Colonic mucosa (tissue), 4 donors: ENCODE data around the gene FMN2. TPM values are rescaled to one million over a fixed set of nuclear protein-coding genes. Genes with fewer than 3 reads are reported as not detected.

Experiments
- DNase-seq: peaks from one replicate; pipeline ENCODE4 v3.0.0-alpha.2; 2020
- H3K27ac ChIP-seq: fragments of 200-600 bp; one replicate; pipeline ENCODE4 v1.8.0; 2021
- H3K27me3 ChIP-seq: fragments of 200-600 bp; one replicate; pipeline ENCODE4 v1.8.0; 2021
- H3K36me3 ChIP-seq: fragments of 200-600 bp; one replicate; pipeline ENCODE4 v1.8.0; 2021
- H3K4me1 ChIP-seq: fragments of 200-600 bp; one replicate; pipeline ENCODE4 v1.8.0; 2021; ENCODE audit warnings: mild to moderate bottlenecking
- H3K4me3 ChIP-seq: fragments of 200-600 bp; one replicate; pipeline ENCODE4 v1.8.0; 2021
- H3K9ac ChIP-seq, 2 donors: one replicate each; pipeline ENCODE4 v1.7.0; 2013; ENCODE audit warnings: control low read depth in 2 of 2, low read depth in 2 of 2, low read length in 2 of 2
- H3K9me3 ChIP-seq: fragments of 200-600 bp; one replicate; pipeline ENCODE4 v1.8.0; 2021
- CTCF ChIP-seq: fragments of 200-600 bp; IDR thresholded peaks from one replicate; pipeline ENCODE4 v1.8.0; 2022; ENCODE audit warnings: antibody characterized with exemption, mild to moderate bottlenecking
- intact Hi-C: fragments of 100-400 bp; cut with DNase I; formaldehyde crosslinking; loops from one replicate; pipeline ENCODE4 v1.14.1; 2022
- total RNA-seq, 2 donors: library from RNA; stranded (reverse); fragmentation: NEBNext Ultra II Directional in 1 of 2; extraction: Animal tissue kit (Norgen Biotek cat#: 25700) in 1 of 2; gene quantifications; one replicate each; pipeline ENCODE4 v1.2.1, GENCODE V29; 2021
- donor health status: healthy.
- donor health status: DM: no; HTN: no; CAD: no.
- donor health status: DM: no; HTN: no; CAD: no.

Gene FMN2
- total RNA-seq, 2 donors from 2014 or later: 0.62 to 3.0 TPM

GRCh38 chr1:240241278-240241677 is 149.6 kb downstream of the FMN2 start:
- Histone ChIP-seq H3K27me3 (no peaks in the 10 kb centered on the region), H3K4me1 (no peaks in the 10 kb centered on the region), H3K9me3 (no peaks in the 10 kb centered on the region), H3K36me3 (no peaks in the 10 kb centered on the region), H3K9ac (no peak overlapping the region), H3K4me3 (no peak overlapping the region), H3K27ac (no peak overlapping the region)
- no peak for DNase-seq
- intact Hi-C loops: no loop called here
- no peak for TF ChIP-seq CTCF

DNA sequence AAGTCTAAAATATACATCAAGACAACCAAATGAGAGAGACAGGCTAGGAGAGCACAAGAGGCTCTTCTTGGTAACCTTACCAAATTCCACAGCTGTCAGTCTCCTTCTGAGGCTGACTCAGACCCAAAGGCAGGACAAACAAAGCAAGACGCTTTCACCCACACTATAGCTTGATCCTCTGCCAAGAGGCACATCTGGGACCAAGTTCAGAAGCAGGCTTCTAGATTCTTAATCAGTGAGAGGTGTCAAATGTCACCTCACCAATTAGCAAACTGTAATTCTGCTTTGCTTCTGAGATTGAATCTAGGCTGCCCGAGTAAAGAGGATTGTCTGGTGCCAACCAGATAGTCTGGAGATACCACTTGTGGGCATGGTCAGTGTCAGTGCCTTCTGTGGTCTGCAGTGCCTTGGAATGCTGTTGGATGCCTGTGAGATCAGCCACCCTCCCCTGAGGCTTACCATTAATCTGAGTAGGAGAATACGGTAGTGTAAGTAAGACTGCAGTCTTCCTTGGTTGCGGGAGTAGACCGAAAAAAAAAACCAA is 151.0 kb downstream of the FMN2 start:
- Histone ChIP-seq H3K9ac (no peak overlapping the region), H3K27ac (no peak overlapping the region), H3K4me3 (no peak overlapping the region), H3K27me3 (no peaks in the 10 kb centered on the region), H3K36me3 (no peaks in the 10 kb centered on the region), H3K9me3 (no peaks in the 10 kb centered on the region), H3K4me1 (no peaks in the 10 kb centered on the region)
- intact Hi-C loops: no loop called here
- DNase-seq: no peak
- no peak for TF ChIP-seq CTCF

GRCh38 chr1:240244968-240245628 is 153.4 kb downstream of the FMN2 start:
- intact Hi-C loops: no loop called here
- Histone ChIP-seq H3K4me3 (no peak overlapping the region), H3K27me3 (no peaks in the 10 kb centered on the region), H3K36me3 (no peaks in the 10 kb centered on the region), H3K9me3 (no peaks in the 10 kb centered on the region), H3K27ac (no peak overlapping the region), H3K4me1 (no peaks in the 10 kb centered on the region), H3K9ac (no peak overlapping the region)
- no peak for TF ChIP-seq CTCF
- no peak for DNase-seq

DNA sequence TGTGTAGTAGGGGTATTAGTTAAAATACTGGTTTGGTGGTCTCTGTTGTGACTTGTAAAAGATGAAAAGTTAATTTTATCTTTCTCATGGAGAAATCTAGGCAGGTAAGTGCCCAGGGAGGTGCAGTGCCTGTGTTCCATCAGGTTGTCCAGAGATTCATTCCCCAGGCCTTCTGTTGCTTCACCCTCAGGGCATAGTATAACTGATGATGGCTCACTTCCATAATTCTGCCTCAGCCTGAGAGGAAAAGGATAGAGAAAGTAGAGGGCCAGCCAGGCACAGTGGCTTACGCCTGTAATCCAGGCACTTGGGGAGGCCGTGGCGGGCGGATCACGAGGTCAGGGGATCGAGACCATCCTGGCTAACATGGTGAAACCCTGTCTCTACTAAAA is 153.9 kb downstream of the FMN2 start:
- no peak for DNase-seq
- Histone ChIP-seq H3K36me3 (no peaks in the 10 kb centered on the region), H3K27me3 (no peaks in the 10 kb centered on the region), H3K9ac (no peak overlapping the region), H3K27ac (no peak overlapping the region), H3K4me3 (no peak overlapping the region), H3K4me1 (no peaks in the 10 kb centered on the region), H3K9me3 (no peaks in the 10 kb centered on the region)
- intact Hi-C loops: no loop called here
- TF ChIP-seq CTCF: no peak

GRCh38 chr1:240247899-240248298 is 156.2 kb downstream of the FMN2 start:
- intact Hi-C loops: no loop called here
- H3K4me1 ChIP-seq: no peaks in the 10 kb centered on the region
- no peak overlapping the region for H3K27ac ChIP-seq
- no peak overlapping the region for H3K4me3 ChIP-seq
- no peak for TF ChIP-seq CTCF
- no peak for DNase-seq
- no peak overlapping the region for H3K9ac ChIP-seq
- H3K36me3 ChIP-seq: no peaks in the 10 kb centered on the region
- no peaks in the 10 kb centered on the region for H3K9me3 ChIP-seq
- no peaks in the 10 kb centered on the region for H3K27me3 ChIP-seq
